ENCODE data around the gene DPF3. TPM values are rescaled to one million over a fixed set of nuclear protein-coding genes. Genes with fewer than 3 reads are reported as not detected.
"Not testable (repeated sequence)": the region's sequence is repeated elsewhere in the genome, so short reads cannot be mapped to it uniquely, and the experiment has no call there.

DPF3 gene
- total and polyA plus RNA-seq, 4 donors = 0.17 to 3.9 (median 0.52) TPM

GRCh38 chr14:72878746-72879145 is 15.2 kb downstream of the DPF3 start:
- Histone ChIP-seq H3K4me3 (no peak overlapping the region), H3K27me3 (ENCODE audit: control insufficient read depth in 3 of 3, insufficient read depth in 3 of 3, low read length in 2 of 3) (no peaks in the 10 kb centered on the region), H3K9me3 (ENCODE audit: control insufficient read depth in 4 of 4, insufficient read depth in 3 of 4, low read length in 3 of 4) (no peaks in the 10 kb centered on the region), H3K36me3 (ENCODE audit: control insufficient read depth in 4 of 4, insufficient read depth in 4 of 4, low read length in 4 of 4) (no peaks in the 10 kb centered on the region), H3K27ac (ENCODE audit: low read depth in 1 of 2, low read length in 1 of 2) (no peak overlapping the region), H3K9ac (ENCODE audit: insufficient read depth in 1 of 2, low read length in 2 of 2) (no peak overlapping the region), H3K4me1 (ENCODE audit: control insufficient read depth in 5 of 5, insufficient read depth in 5 of 5, low read length in 5 of 5) (peaks cover 0 to 15% (median 7%) of the 10 kb centered on the region in 5 donors)
- ATAC-seq (ENCODE audit: insufficient read depth, low FRiP score) (no peak), DNase-seq (no peak)
- TF ChIP-seq, protein P1, sequence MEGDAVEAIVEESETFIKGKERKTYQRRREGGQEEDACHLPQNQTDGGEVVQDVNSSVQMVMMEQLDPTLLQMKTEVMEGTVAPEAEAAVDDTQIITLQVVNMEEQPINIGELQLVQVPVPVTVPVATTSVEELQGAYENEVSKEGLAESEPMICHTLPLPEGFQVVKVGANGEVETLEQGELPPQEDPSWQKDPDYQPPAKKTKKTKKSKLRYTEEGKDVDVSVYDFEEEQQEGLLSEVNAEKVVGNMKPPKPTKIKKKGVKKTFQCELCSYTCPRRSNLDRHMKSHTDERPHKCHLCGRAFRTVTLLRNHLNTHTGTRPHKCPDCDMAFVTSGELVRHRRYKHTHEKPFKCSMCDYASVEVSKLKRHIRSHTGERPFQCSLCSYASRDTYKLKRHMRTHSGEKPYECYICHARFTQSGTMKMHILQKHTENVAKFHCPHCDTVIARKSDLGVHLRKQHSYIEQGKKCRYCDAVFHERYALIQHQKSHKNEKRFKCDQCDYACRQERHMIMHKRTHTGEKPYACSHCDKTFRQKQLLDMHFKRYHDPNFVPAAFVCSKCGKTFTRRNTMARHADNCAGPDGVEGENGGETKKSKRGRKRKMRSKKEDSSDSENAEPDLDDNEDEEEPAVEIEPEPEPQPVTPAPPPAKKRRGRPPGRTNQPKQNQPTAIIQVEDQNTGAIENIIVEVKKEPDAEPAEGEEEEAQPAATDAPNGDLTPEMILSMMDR (IDR thresholded peaks at IDR 0.05; ENCODE audit: control extremely low read depth, extremely low read depth) = no peak
- 93 to 94% methylated on average over 5 of the region's 5 CpGs for WGBS, 2 donors

DNA sequence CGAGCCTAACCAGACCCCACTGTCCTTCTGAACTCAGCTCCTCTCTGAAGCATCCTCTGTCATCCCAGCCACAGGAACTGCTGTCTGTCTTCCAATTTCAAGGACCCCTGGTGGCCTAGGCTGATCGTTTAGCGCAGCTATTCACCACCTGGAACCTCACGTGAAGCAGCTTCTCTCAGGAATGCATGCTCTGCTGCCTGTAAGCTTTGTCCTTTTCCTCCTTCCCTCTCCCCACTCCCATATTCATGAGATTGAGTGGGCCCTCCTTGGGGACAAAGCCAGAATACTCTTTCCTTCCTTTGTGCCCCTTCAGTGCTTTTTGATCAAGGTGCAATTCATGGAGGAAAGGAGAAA is 17.2 kb downstream of the DPF3 start:
- peaks cover 0 to 3% (median 0%) of the 10 kb centered on the region in 4 donors for H3K9me3 ChIP-seq (ENCODE audit: control insufficient read depth in 4 of 4, insufficient read depth in 3 of 4, low read length in 3 of 4)
- H3K9ac ChIP-seq (ENCODE audit: insufficient read depth in 1 of 2, low read length in 2 of 2) = no peak overlapping the region
- H3K4me3 ChIP-seq = no peak overlapping the region
- peaks cover 0 to 15% (median 5%) of the 10 kb centered on the region in 5 donors for H3K4me1 ChIP-seq (ENCODE audit: control insufficient read depth in 5 of 5, insufficient read depth in 5 of 5, low read length in 5 of 5)
- no peak for ATAC-seq (ENCODE audit: insufficient read depth, low FRiP score)
- no peak overlapping the region for H3K27ac ChIP-seq (ENCODE audit: low read depth in 1 of 2, low read length in 1 of 2)
- no peak for DNase-seq
- TF ChIP-seq, protein P1 (IDR thresholded peaks at IDR 0.05; ENCODE audit: control extremely low read depth, extremely low read depth) = no peak
- H3K36me3 ChIP-seq (ENCODE audit: control insufficient read depth in 4 of 4, insufficient read depth in 4 of 4, low read length in 4 of 4) = no peaks in the 10 kb centered on the region
- no peaks in the 10 kb centered on the region for H3K27me3 ChIP-seq (ENCODE audit: control insufficient read depth in 3 of 3, insufficient read depth in 3 of 3, low read length in 2 of 3)
- WGBS, 2 donors = 50 to 62% methylated on average over 4 of the region's 4 CpGs

DNA sequence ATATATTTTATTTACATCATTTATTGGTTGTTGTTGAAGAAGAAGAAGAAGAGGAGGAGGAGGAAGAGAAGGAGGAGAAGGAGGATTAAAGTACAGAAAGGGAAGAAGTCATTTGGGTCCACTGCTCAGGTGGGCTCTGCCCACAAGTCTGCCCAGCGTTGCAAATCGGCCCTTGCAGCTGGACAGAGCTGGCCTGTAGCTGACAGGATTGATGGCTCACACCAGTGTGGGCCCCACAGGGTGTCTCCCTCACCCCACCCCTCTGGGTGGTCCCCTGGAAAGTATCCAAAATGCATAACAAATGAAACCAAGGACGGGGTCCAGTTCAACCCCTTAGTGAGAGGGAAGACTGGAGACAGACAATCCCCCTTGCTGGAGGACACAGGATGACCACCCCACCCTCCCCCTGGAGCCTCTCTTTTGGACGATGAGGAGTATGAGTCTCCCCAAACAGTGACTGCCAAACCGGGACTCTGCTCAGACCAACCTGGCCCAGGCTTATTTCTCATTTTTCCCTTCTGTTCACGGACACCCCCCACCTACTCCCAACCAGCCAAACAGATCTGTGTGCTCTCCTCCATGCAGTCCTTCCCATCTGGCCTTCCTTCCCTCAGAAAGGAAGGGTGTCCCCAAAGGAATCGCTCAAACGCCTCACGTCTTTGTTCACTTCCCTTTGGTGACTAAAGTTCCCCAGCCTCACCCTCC is 17.7 kb downstream of the DPF3 start:
- Histone ChIP-seq H3K4me3 (no peak overlapping the region), H3K27ac (ENCODE audit: low read depth in 1 of 2, low read length in 1 of 2) (no peak overlapping the region), H3K27me3 (ENCODE audit: control insufficient read depth in 3 of 3, insufficient read depth in 3 of 3, low read length in 2 of 3) (no peaks in the 10 kb centered on the region), H3K9me3 (ENCODE audit: control insufficient read depth in 4 of 4, insufficient read depth in 3 of 4, low read length in 3 of 4) (peaks cover 0 to 5% (median 0%) of the 10 kb centered on the region in 4 donors), H3K4me1 (ENCODE audit: control insufficient read depth in 5 of 5, insufficient read depth in 5 of 5, low read length in 5 of 5) (peaks cover 0 to 12% (median 5%) of the 10 kb centered on the region in 5 donors), H3K9ac (ENCODE audit: insufficient read depth in 1 of 2, low read length in 2 of 2) (no peak overlapping the region), H3K36me3 (ENCODE audit: control insufficient read depth in 4 of 4, insufficient read depth in 4 of 4, low read length in 4 of 4) (no peaks in the 10 kb centered on the region)
- WGBS, 2 donors = 69 to 72% methylated on average over 9 of the region's 9 CpGs
- TF ChIP-seq, protein P1 (IDR thresholded peaks at IDR 0.05; ENCODE audit: control extremely low read depth, extremely low read depth) = no peak
- ATAC-seq (ENCODE audit: insufficient read depth, low FRiP score) (no peak), DNase-seq (no peak)

DNA sequence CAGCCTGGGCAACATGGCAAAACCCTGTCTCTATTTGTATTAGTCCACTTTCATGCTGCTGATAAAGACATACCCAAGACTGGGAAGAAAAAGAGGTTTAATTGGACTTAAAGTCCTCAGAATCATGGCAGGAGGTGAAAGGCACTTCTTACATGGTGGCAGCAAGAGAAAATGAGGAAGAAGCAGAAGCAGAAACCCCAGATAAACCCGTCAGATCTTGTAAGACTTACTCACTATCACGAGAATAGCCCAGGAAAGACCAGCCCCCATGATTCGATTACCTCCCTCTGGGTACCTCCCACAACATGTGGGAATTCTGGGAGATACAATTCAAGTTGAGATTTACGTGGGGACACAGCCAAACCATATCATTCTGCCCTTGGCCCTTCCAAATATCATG is 23.0 kb downstream of the DPF3 start:
- not testable (repeated sequence) for ATAC-seq (ENCODE audit: insufficient read depth, low FRiP score); DNase-seq; H3K27me3 ChIP-seq (ENCODE audit: control insufficient read depth in 3 of 3, insufficient read depth in 3 of 3, low read length in 2 of 3); H3K4me1 ChIP-seq (ENCODE audit: control insufficient read depth in 5 of 5, insufficient read depth in 5 of 5, low read length in 5 of 5); H3K9me3 ChIP-seq (ENCODE audit: control insufficient read depth in 4 of 4, insufficient read depth in 3 of 4, low read length in 3 of 4); H3K36me3 ChIP-seq (ENCODE audit: control insufficient read depth in 4 of 4, insufficient read depth in 4 of 4, low read length in 4 of 4); H3K4me3 ChIP-seq; H3K9ac ChIP-seq (ENCODE audit: insufficient read depth in 1 of 2, low read length in 2 of 2)
- peak overlapping the region in 1 of 2 donors; percentile 36 for H3K27ac ChIP-seq (ENCODE audit: low read depth in 1 of 2, low read length in 1 of 2)
- WGBS, 2 donors = 85 to 92% methylated on average over 4 of the region's 4 CpGs

Measured in lung (tissue), 12 donors.